ENCODE data around the gene LMNTD2.

Gene LMNTD2

GRCh38 chr11:541433-541885, 19.1 kb downstream of the LMNTD2 start:
- H3K27me3 ChIP-seq (ENCODE audit: control insufficient read depth in 5 of 5, insufficient read depth in 4 of 5, low read length in 5 of 5): peaks cover 0 to 17% (median 9%) of the 10 kb centered on the region in 5 donors
- H3K27ac ChIP-seq (ENCODE audit: low read depth, low read length): no peak overlapping the region
- H3K9ac ChIP-seq (ENCODE audit: low read length in 5 of 5): no peak overlapping the region
- H3K4me3 ChIP-seq (ENCODE audit: low read depth in 1 of 5, low read length in 5 of 5): no peak overlapping the region
- no peaks in the 10 kb centered on the region for H3K9me3 ChIP-seq (ENCODE audit: control insufficient read depth in 5 of 5, low read length in 5 of 5)
- H3K4me1 ChIP-seq (ENCODE audit: control insufficient read depth in 5 of 5, insufficient read depth in 5 of 5, low read length in 5 of 5): peaks cover 0 to 14% (median 14%) of the 10 kb centered on the region in 5 donors
- H3K36me3 ChIP-seq (ENCODE audit: control insufficient read depth in 5 of 5, insufficient read depth in 5 of 5, low read length in 5 of 5): no peaks in the 10 kb centered on the region

- no peaks in the 10 kb centered on the region for H3K9me3 ChIP-seq (ENCODE audit: control insufficient read depth in 5 of 5, low read length in 5 of 5)
- H3K9ac ChIP-seq (ENCODE audit: low read length in 5 of 5): no peak overlapping the region
- H3K4me1 ChIP-seq (ENCODE audit: control insufficient read depth in 5 of 5, insufficient read depth in 5 of 5, low read length in 5 of 5): peaks cover 0 to 20% (median 19%) of the 10 kb centered on the region in 5 donors
- H3K27ac ChIP-seq (ENCODE audit: low read depth, low read length): no peak overlapping the region
- peaks cover 0 to 17% (median 9%) of the 10 kb centered on the region in 5 donors for H3K27me3 ChIP-seq (ENCODE audit: control insufficient read depth in 5 of 5, insufficient read depth in 4 of 5, low read length in 5 of 5)
- no peaks in the 10 kb centered on the region for H3K36me3 ChIP-seq (ENCODE audit: control insufficient read depth in 5 of 5, insufficient read depth in 5 of 5, low read length in 5 of 5)
- H3K4me3 ChIP-seq (ENCODE audit: low read depth in 1 of 5, low read length in 5 of 5): no peak overlapping the region
These were observed 19.7 kb downstream of the LMNTD2 start for GRCh38 chr11:540583-541432.

GRCh38 chr11:539971-540481, 20.5 kb downstream of the LMNTD2 start:
- Histone ChIP-seq H3K27me3 (ENCODE audit: control insufficient read depth in 5 of 5, insufficient read depth in 4 of 5, low read length in 5 of 5) (peaks cover 0 to 12% (median 9%) of the 10 kb centered on the region in 5 donors), H3K9ac (ENCODE audit: low read length in 5 of 5) (no peak overlapping the region), H3K4me1 (ENCODE audit: control insufficient read depth in 5 of 5, insufficient read depth in 5 of 5, low read length in 5 of 5) (peaks cover 0 to 22% (median 20%) of the 10 kb centered on the region in 5 donors), H3K27ac (ENCODE audit: low read depth, low read length) (no peak overlapping the region), H3K36me3 (ENCODE audit: control insufficient read depth in 5 of 5, insufficient read depth in 5 of 5, low read length in 5 of 5) (no peaks in the 10 kb centered on the region), H3K9me3 (ENCODE audit: control insufficient read depth in 5 of 5, low read length in 5 of 5) (no peaks in the 10 kb centered on the region), H3K4me3 (ENCODE audit: low read depth in 1 of 5, low read length in 5 of 5) (no peak overlapping the region)

- Histone ChIP-seq H3K4me3 (ENCODE audit: low read depth in 1 of 5, low read length in 5 of 5) (no peak overlapping the region), H3K36me3 (ENCODE audit: control insufficient read depth in 5 of 5, insufficient read depth in 5 of 5, low read length in 5 of 5) (peaks cover 0 to 4% (median 2%) of the 10 kb centered on the region in 5 donors), H3K4me1 (ENCODE audit: control insufficient read depth in 5 of 5, insufficient read depth in 5 of 5, low read length in 5 of 5) (peaks cover 2 to 35% (median 34%) of the 10 kb centered on the region in 5 donors), H3K27ac (ENCODE audit: low read depth, low read length) (no peak overlapping the region), H3K27me3 (ENCODE audit: control insufficient read depth in 5 of 5, insufficient read depth in 4 of 5, low read length in 5 of 5) (peaks cover 0 to 12% (median 9%) of the 10 kb centered on the region in 5 donors), H3K9me3 (ENCODE audit: control insufficient read depth in 5 of 5, low read length in 5 of 5) (no peaks in the 10 kb centered on the region), H3K9ac (ENCODE audit: low read length in 5 of 5) (no peak overlapping the region)
These were observed 22.0 kb downstream of the LMNTD2 start for GRCh38 chr11:538431-539051.

- H3K4me3 ChIP-seq (ENCODE audit: low read depth in 1 of 5, low read length in 5 of 5): peak overlapping the region in 3 of 5 donors; percentile 48 to 78 (median 65)
- no peak overlapping the region for H3K9ac ChIP-seq (ENCODE audit: low read length in 5 of 5)
- peaks cover 0 to 10% (median 8%) of the 10 kb centered on the region in 5 donors for H3K36me3 ChIP-seq (ENCODE audit: control insufficient read depth in 5 of 5, insufficient read depth in 5 of 5, low read length in 5 of 5)
- H3K4me1 ChIP-seq (ENCODE audit: control insufficient read depth in 5 of 5, insufficient read depth in 5 of 5, low read length in 5 of 5): peaks cover 2 to 42% (median 37%) of the 10 kb centered on the region in 5 donors
- no peaks in the 10 kb centered on the region for H3K9me3 ChIP-seq (ENCODE audit: control insufficient read depth in 5 of 5, low read length in 5 of 5)
- H3K27ac ChIP-seq (ENCODE audit: low read depth, low read length): no peak overlapping the region
- peaks cover 0 to 12% (median 9%) of the 10 kb centered on the region in 5 donors for H3K27me3 ChIP-seq (ENCODE audit: control insufficient read depth in 5 of 5, insufficient read depth in 4 of 5, low read length in 5 of 5)
These were observed 22.7 kb downstream of the LMNTD2 start for GRCh38 chr11:537622-538430.

GRCh38 chr11:536841-537621, 23.5 kb downstream of the LMNTD2 start, which contains the start of gene LRRC56:
LRRC56 (plus strand) TSS chr11:537527; CDS start chr11:540685, 3,158 bp downstream.
- H3K27ac ChIP-seq (ENCODE audit: low read depth, low read length): no peak within 1 kb of the TSS

GRCh38 chr11:535519-536454, 24.8 kb downstream of the LMNTD2 start, which contains the start of gene HRAS:
HRAS (minus strand) TSS chr11:535576.
- H3K4me1 ChIP-seq (ENCODE audit: control insufficient read depth in 5 of 5, insufficient read depth in 5 of 5, low read length in 5 of 5): peaks cover 6 to 52% (median 37%) of the 10 kb centered on the region in 5 donors
- peaks cover 0 to 12% (median 9%) of the 10 kb centered on the region in 5 donors for H3K27me3 ChIP-seq (ENCODE audit: control insufficient read depth in 5 of 5, insufficient read depth in 4 of 5, low read length in 5 of 5)
- peak within 1 kb of the TSS in 4 of 5 donors; percentile 77 to 90 (median 84) for H3K9ac ChIP-seq (ENCODE audit: low read length in 5 of 5)
- peak within 1 kb of the TSS in 4 of 5 donors; percentile 73 to 85 (median 79) for H3K4me3 ChIP-seq (ENCODE audit: low read depth in 1 of 5, low read length in 5 of 5)
- H3K36me3 ChIP-seq (ENCODE audit: control insufficient read depth in 5 of 5, insufficient read depth in 5 of 5, low read length in 5 of 5): peaks cover 0 to 29% (median 28%) of the 10 kb centered on the region in 5 donors
- H3K27ac ChIP-seq (ENCODE audit: low read depth, low read length): no peak within 1 kb of the TSS
- no peaks in the 10 kb centered on the region for H3K9me3 ChIP-seq (ENCODE audit: control insufficient read depth in 5 of 5, low read length in 5 of 5)

More at GRCh38 chr11:536841-537621, 23.5 kb downstream of the LMNTD2 start, which contains the start of gene LRRC56:
- no peaks in the 10 kb centered on the region for H3K9me3 ChIP-seq (ENCODE audit: control insufficient read depth in 5 of 5, low read length in 5 of 5)
- peaks cover 0 to 12% (median 9%) of the 10 kb centered on the region in 5 donors for H3K27me3 ChIP-seq (ENCODE audit: control insufficient read depth in 5 of 5, insufficient read depth in 4 of 5, low read length in 5 of 5)
- H3K9ac ChIP-seq (ENCODE audit: low read length in 5 of 5): no peak within 1 kb of the TSS
- peak within 1 kb of the TSS in 4 of 5 donors; percentile 2 to 78 (median 56) for H3K4me3 ChIP-seq (ENCODE audit: low read depth in 1 of 5, low read length in 5 of 5)
- peaks cover 0 to 18% (median 16%) of the 10 kb centered on the region in 5 donors for H3K36me3 ChIP-seq (ENCODE audit: control insufficient read depth in 5 of 5, insufficient read depth in 5 of 5, low read length in 5 of 5)
- peaks cover 6 to 50% (median 37%) of the 10 kb centered on the region in 5 donors for H3K4me1 ChIP-seq (ENCODE audit: control insufficient read depth in 5 of 5, insufficient read depth in 5 of 5, low read length in 5 of 5)

GRCh38 chr11:535210-535518, 25.4 kb downstream of the LMNTD2 start:
- no peak overlapping the region for H3K27ac ChIP-seq (ENCODE audit: low read depth, low read length)
- H3K36me3 ChIP-seq (ENCODE audit: control insufficient read depth in 5 of 5, insufficient read depth in 5 of 5, low read length in 5 of 5): peaks cover 0 to 31% (median 29%) of the 10 kb centered on the region in 5 donors
- H3K4me3 ChIP-seq (ENCODE audit: low read depth in 1 of 5, low read length in 5 of 5): peak overlapping the region in 3 of 5 donors; percentile 74 to 85 (median 84)
- peaks cover 6 to 52% (median 37%) of the 10 kb centered on the region in 5 donors for H3K4me1 ChIP-seq (ENCODE audit: control insufficient read depth in 5 of 5, insufficient read depth in 5 of 5, low read length in 5 of 5)
- peak overlapping the region in 1 of 5 donors; percentile 83 for H3K9ac ChIP-seq (ENCODE audit: low read length in 5 of 5)
- no peaks in the 10 kb centered on the region for H3K9me3 ChIP-seq (ENCODE audit: control insufficient read depth in 5 of 5, low read length in 5 of 5)
- peaks cover 0 to 12% (median 9%) of the 10 kb centered on the region in 5 donors for H3K27me3 ChIP-seq (ENCODE audit: control insufficient read depth in 5 of 5, insufficient read depth in 4 of 5, low read length in 5 of 5)
